ENCODE measurements around the gene ELOVL5.
"Not testable (repeated sequence)": the region's sequence is repeated elsewhere in the genome, so short reads cannot be mapped to it uniquely, and the experiment has no call there.

The ELOVL5 gene, protein sequence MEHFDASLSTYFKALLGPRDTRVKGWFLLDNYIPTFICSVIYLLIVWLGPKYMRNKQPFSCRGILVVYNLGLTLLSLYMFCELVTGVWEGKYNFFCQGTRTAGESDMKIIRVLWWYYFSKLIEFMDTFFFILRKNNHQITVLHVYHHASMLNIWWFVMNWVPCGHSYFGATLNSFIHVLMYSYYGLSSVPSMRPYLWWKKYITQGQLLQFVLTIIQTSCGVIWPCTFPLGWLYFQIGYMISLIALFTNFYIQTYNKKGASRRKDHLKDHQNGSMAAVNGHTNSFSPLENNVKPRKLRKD

GRCh38 chr6:53348371-53349208 is at the start of gene ELOVL5:
TSS of gene ELOVL5 (minus strand) at chr6:53348950. CDS start at chr6:53295699, 53,251 bp downstream.
- DNase-seq = peak; percentile 79

- no peak for DNase-seq
Measured at GRCh38 chr6:53397283-53397682, 48.5 kb upstream of the ELOVL5 start.

- no peak for DNase-seq
Measured at GRCh38 chr6:53395986-53396385, 47.2 kb upstream of the ELOVL5 start.

DNA sequence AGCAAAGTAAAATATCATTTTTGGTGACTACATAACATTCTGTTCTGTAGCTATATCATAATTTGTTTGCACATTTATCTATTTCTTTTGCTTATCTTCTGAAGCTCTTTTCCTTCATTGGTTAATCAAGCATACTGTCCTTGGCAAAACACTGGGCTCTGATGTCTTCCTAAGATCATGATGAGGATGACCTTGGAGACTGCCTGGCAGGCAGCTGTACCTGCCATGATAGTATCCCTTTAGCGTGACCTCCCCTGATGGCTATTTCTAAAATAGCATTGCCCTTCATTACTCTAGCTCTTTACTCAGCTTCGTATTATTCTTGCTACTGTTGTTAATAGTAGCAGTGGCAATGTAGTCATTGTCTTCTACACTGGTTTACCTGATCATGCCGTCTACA is 46.0 kb upstream of the ELOVL5 start:
- no peak for DNase-seq

- DNase-seq = no peak
Measured at GRCh38 chr6:53391170-53391569, 42.4 kb upstream of the ELOVL5 start.

- DNase-seq = no peak
Measured at GRCh38 chr6:53390010-53390409, 41.3 kb upstream of the ELOVL5 start.

- DNase-seq = not testable (repeated sequence)
Measured at GRCh38 chr6:53388615-53389014, 39.9 kb upstream of the ELOVL5 start.

GRCh38 chr6:53382421-53382820 is 33.7 kb upstream of the ELOVL5 start:
- no peak for DNase-seq

DNA sequence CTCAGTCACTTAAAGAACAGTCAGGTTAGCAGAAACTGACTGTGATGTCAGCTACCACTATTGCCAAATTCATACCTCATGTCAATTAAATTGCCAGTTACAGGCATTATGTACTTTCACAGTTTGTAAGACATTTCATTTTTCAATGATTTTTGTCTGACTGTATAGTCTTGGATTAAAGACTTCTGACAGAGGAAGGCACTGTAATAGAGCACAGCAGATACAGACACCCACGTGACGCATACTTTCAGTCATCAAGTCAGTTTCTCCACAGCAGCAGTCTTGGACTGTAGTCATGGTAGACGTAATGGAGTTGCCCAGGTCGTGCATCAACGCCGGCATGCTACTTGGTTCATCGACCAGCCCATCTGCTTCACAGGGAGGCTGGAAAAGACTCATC is 29.5 kb upstream of the ELOVL5 start:
- no peak for DNase-seq

DNA sequence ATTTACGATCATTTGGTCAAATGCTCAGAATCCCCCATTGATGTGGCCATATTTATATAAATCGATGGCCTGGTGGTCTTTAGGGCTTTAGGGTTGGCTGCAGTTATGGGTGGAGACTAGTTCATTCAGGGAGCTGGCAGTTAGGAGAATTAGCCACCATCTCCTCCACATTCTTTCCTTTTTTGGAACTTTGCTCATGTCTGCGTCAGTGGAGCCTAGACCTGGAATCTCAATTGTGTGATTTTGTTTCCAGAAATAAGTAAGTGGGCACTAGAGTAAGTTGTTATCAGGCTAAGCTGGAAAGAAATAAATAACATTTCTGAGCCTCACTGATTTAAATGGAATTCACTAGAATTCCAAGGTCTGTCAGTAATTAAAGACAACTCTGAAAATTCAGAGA is 29.0 kb upstream of the ELOVL5 start:
- DNase-seq = no peak

GRCh38 chr6:53377289-53377688 is 28.5 kb upstream of the ELOVL5 start:
- no peak for DNase-seq

GRCh38 chr6:53376661-53377226 is 28.0 kb upstream of the ELOVL5 start:
- no peak for DNase-seq

GRCh38 chr6:53375847-53376246 is 27.1 kb upstream of the ELOVL5 start:
- DNase-seq = no peak

GRCh38 chr6:53373638-53374037 is 24.9 kb upstream of the ELOVL5 start:
- no peak for DNase-seq

DNA sequence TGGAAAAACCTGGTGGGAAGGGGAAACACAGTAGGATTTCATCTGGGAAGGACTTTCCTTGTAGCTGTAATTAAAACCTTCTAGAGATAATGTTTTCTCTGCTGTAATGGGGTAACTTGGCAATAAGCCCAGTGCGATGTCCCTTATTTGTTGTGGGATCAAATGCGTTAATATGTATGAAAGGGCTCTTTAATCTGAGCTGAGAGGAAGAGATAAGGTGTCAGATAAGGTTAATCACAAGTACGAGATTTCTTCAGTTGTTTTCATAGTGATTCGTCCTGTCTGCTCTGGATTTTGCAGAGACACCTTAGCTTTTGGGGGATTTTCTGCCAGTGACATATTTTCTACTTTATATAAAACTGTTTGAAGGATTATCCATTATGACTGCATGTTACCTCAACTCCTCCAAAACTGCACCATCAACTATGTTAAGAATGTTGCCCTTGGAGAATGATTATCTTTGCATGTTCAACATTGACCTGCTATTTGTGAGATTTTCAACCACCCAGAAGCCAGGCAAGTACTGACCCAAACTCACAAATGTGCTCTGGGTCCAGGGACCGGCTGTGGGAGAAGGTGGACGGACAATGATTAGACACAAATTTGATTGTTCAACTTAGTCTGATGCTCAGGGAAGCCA is 21.2 kb upstream of the ELOVL5 start:
- DNase-seq = no peak

DNA sequence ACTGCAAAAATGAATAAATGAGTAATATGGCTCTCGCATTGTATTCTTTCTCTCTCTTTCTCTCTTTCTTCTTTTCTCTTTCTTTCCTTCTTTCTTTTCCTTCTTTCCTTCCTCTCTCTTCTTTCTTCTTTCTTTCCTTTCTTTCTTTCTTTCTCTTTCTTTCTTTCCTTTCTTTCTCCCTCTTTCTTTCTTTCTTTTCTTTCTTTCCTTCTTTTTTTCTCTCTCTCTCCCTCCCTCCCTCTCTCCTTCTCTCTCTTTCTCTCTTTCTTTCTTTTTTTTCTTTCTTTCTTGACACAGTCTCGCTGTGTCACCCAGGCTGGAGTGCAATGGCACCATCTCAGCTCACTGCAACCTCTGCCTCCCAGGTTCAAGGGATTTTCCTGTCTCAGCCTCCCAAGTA is 20.3 kb upstream of the ELOVL5 start:
- DNase-seq = no peak

DNA sequence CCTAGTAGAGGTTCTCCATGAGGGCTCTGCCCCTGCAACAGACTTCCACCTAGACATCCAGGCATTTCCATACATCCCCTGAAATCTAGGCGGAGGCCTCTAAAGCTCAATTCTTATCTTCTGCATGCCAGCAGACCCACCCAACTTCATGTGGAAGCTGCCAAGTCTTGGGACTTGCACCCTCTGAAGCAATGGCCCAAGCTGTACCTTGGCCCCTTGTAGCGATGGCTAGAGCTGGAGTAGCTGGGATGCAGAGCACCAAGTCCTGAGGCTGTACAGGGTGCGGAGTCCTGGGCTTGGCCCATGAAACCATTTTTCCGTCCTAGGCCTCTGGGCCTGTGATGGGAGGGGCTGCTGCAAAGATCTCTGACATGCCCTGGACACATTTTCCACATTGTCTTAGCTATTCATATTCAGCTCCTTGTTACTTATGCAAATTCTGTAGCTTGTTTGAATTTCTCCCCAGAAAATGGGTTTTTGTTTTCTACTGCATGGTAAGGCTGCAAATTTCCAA is 17.4 kb upstream of the ELOVL5 start:
- DNase-seq = no peak

DNA sequence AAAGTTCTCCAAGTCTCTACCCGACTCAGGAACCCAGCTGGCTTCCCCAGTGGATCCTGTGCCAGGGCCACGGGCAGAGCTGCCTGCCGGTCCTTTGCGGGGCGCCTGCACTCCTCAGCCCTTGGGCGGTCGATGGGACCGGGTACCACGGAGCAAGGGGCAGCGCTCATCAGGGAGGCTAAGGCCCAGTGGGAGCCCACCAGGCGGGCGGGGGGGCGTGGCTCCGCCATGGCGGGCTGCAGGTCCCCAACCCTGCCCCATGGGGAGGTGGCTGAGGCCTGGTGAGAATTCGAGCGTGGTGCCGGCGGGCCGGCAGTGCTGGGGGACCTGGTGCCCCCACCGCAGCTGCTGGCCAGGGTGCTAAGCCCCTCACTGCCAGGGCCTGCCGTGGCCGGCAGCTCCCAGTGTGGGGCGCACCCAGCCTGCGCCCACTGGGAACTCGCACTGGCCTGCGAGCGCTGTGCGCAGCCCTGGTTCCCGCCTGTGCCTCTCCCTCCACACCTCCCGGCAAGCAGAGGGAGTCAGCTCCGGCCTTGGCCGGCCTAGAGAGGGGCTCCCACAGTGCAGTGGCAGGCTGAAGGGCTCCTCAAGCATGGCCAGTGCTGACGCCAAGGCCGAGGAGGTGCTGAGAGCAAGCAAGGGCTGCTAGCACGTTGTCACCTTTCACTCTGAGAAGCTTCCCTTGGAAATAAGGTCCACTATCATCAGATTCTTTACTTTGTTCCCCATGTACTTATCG is 14.8 kb upstream of the ELOVL5 start:
- DNase-seq = no peak

DNA sequence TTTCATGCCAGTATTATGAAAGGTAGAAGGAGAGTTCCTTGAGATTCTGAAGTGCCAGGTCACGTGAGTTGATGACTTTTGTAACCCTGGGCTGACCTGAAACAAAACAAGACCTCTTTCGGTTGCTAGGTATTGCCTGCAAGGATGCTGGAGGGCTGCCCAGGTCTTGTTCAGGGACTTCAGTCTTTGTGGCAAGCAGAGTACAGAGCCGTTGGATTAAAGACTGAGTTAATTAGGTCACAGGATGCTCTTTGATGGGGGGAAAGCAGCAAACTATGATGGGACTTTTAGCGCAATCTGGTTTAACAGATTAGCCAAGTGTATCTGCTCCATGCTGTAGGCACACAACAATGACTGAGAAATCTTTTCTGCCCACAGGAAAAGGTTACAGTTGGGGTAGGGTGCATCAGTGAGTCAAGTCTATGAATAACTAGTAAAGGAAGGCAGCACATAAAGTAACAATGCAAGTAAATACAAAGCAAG is 12.8 kb upstream of the ELOVL5 start:
- no peak for DNase-seq

- DNase-seq = no peak
Measured at GRCh38 chr6:53360093-53360912, 11.6 kb upstream of the ELOVL5 start.

- no peak for DNase-seq
Measured at GRCh38 chr6:53359843-53360092, 11.0 kb upstream of the ELOVL5 start.

All from NCI-H2107 (cell line).